NCI-H2171 (cell line): ENCODE measurements around the gene IFT27.
"Not testable (repeated sequence)": the region's sequence is repeated elsewhere in the genome, so short reads cannot be mapped to it uniquely, and the experiment has no call there.

Source experiments
- DNase-seq: peaks from one replicate; lab custom pipeline; 2025; lab: John Stamatoyannopoulos, UW

IFT27 gene

GRCh38 chr22:36765131-36765942 lies 10.6 kb downstream of the IFT27 start:
- DNase-seq, result no peak

DNA sequence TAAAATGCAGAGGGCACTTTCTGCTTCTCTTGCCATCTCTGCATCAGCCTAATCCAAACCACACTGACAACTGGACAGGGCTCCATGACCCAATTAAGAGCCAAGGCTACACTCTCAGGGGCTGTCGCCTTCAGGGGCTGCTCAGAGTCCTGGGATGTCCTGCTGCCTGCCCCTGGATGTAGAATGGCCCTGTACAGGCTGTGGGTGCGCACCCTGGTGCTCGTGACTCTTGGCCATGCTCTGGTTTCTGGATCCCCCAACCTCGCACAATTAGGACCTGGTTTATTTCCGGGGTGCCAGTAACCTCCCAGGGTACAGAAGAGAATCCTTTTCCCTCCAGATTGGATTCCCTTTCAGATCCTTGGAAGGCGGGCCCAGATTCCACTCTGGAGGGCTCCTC lies 11.3 kb downstream of the IFT27 start:
- no peak for DNase-seq

GRCh38 chr22:36764060-36764459 lies 11.9 kb downstream of the IFT27 start:
- DNase-seq, result no peak

DNA sequence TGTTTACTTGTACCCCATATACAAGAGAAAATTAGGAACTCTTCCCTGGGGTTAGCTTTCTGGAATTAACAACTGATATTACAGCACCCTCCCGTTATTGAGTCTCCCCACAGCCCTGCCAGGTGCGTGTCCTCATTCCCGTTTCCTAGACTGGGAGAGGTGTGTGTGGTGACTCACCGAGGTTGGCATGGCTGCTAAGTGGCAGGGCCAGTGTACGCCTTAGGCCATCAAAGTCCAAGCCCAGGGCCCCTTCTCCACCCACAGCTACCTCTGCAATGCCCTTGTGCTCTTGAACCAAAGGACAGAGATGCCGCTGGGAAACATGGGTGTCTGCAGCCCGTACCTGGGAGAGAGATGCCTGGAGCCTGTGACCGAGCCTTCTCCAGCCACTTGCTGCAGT lies 12.3 kb downstream of the IFT27 start:
- no peak for DNase-seq

DNA sequence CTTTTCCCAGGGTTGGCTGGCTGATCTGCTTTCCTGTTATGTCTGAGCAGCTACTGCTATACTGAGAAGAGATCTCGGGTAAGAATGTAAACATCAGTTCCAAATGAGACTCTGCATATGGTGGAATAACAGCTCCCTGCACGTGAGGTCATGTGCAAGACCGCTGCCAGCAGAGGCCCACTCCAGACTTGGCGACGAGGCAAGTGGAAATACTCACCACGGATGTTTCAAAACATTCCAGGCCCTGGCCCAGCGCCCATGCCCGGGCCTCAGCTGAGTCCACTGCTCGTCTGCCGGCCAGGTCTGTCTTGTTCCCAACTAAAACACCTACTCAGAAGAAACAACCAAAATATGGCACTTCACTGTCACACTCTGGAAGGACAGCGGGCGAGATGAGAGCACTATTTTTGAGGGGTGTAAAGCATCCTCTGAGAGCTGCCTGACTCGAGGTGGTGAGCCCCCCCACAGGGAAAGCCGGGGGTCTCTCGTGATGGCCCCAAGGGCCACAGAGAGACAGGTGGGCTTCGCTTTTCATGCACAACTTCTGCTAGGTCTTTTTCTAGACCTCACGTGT lies 13.1 kb downstream of the IFT27 start:
- DNase-seq, result no peak

- no peak for DNase-seq
Measured at GRCh38 chr22:36761553-36762240, 14.2 kb downstream of the IFT27 start.

GRCh38 chr22:36760786-36761185 lies 15.1 kb downstream of the IFT27 start:
- no peak for DNase-seq

GRCh38 chr22:36759481-36760159 lies 16.3 kb downstream of the IFT27 start:
- no peak for DNase-seq

- no peak for DNase-seq
Measured at GRCh38 chr22:36758792-36759271, 17.1 kb downstream of the IFT27 start.

DNA sequence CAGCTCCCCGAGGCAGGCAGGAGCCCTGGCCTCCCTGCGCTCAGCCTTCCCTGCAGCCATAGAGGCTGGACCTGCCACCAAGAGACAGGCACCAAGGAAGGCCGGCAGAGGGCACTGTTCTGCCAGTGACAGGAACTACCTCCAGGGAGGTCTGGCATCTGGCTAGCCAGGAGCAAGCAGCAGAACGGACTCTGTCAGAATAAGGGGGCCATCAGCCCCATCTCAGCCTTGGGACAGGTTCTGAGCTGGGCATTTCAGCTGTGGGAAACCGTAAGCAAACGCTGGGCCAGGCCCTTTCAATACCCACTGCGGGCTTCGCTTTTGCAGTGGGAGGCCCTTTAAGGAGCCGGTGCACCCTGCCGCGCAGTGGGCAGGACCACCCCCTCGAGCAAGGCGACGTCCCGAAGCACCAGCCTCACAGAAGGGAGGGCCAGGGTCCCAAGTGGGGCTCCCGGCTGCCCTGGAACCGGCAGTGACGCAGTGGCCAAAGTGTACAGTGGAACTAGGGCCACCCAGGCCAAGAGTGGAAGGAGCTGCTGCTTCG lies 18.2 kb downstream of the IFT27 start:
- no peak for DNase-seq

DNA sequence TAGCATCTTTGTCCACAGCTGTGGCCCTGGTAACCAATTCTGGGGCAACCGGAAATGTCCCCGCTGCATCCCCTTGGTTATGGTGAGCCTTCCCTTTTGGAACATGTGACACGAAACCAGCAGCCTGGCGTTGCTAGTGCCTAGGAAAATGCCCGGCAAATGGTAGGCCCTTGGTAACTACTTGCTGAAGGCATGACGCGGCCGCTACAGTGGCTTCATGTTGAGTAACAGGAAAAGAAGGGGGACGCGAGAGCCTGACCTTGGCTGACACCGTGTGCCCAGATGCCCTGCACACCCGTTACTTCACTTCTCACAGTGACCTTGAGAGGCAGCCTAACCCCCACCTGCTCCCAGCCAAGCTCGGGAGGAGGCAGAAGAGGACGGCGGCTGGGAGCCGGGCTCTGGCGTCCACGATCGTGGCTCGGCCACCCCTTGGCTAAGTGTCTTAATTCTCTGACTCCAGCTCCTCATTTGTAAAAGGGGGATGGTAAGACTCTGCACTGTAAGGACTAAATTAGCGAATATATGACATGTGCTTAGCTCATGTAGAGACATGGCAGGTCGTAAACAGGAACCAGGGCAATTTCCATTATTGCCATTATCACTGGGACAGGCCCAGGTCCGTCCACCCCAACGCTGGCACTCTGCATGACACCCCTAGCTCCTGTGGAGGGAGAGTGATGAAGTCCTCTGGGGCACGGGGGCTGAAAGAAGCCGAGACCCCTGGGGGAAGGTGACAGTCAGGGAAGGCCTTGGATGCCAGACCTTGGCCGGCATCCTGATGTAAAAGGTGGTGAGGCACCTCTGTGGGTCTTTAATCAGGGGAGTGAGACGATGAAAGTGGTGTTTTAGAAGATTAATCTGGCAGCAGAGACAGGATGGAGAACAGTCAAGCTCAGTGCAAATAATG lies 18.9 kb downstream of the IFT27 start:
- no peak for DNase-seq

GRCh38 chr22:36756031-36756430 lies 19.9 kb downstream of the IFT27 start:
- DNase-seq, result no peak

GRCh38 chr22:36755316-36755715 lies 20.6 kb downstream of the IFT27 start:
- DNase-seq, result no peak

- DNase-seq, result not testable (repeated sequence)
Measured at GRCh38 chr22:36754881-36755280, 21.0 kb downstream of the IFT27 start.

GRCh38 chr22:36753916-36754315 lies 22.0 kb downstream of the IFT27 start:
- DNase-seq, result no peak

DNA sequence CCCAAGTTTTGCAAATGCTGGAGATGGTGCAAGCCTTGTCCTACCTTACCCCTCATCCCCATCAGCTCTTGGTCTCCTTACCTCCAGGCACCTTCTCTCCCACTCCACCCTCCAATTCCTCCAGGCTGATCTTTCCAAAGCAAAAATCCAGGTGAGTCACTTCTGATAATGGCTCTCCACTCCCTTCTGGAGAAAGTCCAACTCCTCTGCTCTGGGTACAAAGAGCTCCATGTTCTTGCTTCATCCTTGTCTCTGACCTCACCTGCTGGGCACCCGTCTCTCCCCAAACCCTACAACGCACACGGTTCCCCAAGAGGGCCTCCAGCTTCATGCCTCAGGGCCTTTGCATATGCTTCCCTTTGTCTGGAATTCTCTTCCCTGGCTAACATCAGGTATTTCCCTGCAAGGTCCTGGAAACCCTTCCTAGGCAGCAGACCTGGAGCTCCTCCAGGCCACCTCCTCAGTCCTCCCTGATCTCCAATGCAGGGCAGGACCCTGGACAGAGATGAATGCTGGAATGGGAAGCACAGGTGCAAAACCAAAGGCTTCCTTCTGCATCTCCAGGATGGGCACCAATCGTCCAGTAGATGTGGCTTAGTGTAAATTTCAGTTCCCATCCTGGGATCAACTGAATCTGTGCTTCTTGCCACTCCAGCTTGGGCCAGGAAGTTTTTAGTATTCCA lies 22.7 kb downstream of the IFT27 start:
- no peak for DNase-seq

DNA sequence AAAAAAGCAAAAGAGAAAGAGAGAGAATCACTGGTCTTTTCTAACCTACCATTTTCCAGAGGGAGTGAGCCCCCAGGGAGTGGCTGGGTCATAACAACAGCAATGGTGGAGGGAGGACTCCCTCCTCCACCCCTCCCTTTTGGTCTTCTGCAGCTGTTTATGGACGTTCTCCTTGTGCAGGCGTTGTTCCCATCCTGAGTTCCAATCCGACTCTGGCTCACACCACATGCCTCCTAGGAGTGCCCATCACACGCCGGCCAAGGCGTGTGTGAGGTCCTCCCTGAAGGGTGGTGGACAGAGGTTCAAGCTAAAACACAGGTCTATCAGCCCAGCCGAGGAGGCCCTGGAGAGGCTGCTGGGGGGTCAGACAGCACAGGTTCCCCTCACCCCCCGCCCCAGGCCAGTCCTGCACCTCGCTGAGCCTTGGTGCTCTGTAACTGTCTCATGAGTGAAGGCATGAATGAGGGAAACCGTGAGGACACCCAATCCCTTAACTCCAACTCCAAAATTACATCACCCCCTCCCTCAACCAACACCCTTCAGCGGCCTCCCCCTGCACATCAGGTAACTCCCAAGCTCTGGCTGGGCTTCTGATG lies 29.4 kb downstream of the IFT27 start:
- DNase-seq, result no peak

GRCh38 chr22:36745301-36745995 lies 30.5 kb downstream of the IFT27 start:
- DNase-seq, result no peak

- DNase-seq, result no peak
Measured at GRCh38 chr22:36744791-36745190, 31.1 kb downstream of the IFT27 start.

DNA sequence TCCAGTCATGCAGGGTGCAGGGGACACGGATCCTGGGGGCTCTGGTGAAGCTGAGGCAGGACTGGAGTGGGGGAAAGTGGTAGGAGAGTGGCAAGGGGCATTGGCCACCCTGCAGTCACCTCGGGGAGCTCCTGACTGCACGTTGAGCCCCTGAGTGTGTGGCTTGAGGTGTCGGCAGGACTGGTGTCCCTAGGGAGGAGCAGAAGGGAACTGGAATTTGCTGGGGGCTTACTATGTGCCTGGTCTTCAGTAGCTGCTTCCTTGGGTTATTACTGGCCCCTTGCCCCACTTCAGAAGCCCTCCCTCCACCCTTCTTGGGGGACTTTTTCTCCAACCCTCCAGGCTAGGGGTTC lies 31.5 kb downstream of the IFT27 start:
- no peak for DNase-seq
